Measurements from ENCODE around the gene TTC3.

The TTC3 gene

DNA sequence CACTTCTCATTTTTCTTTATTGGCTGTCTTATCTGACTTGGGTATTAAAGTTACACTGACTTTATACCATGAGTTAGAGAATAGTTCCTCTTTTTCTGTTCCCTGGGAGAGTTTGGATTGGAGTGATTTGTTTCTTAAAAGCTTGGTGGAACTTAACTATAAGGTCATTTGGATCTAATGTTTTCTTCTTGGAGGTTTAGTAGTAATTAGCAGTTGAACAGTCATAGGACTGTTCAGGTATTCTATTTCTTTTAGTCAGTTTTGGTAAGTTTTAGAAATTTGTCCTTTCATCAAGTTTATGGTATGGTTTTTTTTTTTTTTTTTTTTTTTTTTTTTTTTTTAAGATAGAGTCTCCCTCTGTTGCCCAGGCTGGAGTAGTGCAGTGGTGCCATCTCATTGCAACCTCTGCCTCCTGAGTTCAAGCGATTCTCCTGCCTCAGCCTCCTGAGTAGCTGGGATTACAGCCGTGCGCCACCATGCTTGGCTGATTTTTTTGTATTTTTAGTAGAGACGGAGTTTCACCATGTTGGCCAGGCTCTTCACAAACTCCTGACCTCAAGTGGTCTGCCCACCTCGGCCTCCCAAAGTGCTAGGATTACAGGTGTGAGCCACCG, 6.3 kb downstream of the TTC3 start (continued):
- TF ChIP-seq ZNF623 (tag by site-specific recombination; IDR thresholded peaks at IDR 0.05) = no peak
- TF ChIP-seq, protein P1, sequence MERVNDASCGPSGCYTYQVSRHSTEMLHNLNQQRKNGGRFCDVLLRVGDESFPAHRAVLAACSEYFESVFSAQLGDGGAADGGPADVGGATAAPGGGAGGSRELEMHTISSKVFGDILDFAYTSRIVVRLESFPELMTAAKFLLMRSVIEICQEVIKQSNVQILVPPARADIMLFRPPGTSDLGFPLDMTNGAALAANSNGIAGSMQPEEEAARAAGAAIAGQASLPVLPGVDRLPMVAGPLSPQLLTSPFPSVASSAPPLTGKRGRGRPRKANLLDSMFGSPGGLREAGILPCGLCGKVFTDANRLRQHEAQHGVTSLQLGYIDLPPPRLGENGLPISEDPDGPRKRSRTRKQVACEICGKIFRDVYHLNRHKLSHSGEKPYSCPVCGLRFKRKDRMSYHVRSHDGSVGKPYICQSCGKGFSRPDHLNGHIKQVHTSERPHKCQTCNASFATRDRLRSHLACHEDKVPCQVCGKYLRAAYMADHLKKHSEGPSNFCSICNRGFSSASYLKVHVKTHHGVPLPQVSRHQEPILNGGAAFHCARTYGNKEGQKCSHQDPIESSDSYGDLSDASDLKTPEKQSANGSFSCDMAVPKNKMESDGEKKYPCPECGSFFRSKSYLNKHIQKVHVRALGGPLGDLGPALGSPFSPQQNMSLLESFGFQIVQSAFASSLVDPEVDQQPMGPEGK (tag by site-specific recombination; IDR thresholded peaks at IDR 0.05) = no peak

DNA sequence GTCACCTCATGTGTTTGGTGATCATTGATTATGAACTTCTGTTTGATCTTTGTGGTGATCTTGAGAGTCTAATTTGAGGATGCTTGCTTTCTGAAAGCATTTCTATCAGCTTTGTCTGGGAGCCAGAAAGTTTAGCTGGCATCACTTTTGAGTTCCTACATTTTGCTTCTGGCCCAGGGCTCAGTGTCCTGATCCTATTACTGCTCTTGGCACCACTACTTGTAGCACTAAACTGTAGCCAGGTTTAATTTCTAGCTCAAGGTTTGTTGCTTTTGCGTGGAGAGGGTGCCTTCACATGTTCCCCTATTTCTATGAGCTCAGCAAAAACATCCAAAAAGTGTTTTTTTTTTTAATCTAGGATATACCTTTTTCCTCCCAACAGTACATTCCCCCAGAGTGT, 9.3 kb downstream of the TTC3 start:
- Histone ChIP-seq H3K9me3 (ENCODE audit: control insufficient read depth, insufficient read depth, low read depth, low read length) (no peaks in the 10 kb centered on the region; the same call in 1 of the 2 replicates), H3K4me1 (ENCODE audit: control insufficient read depth, insufficient read depth, low read length) (no peaks in the 10 kb centered on the region), H3K36me3 (ENCODE audit: control insufficient read depth in 2 of 2, insufficient read depth in 1 of 2, low read length in 2 of 2) (no peaks in the 10 kb centered on the region), H3K27ac (ENCODE audit: extremely low read depth, low read depth, low read length) (no peak overlapping the region), H3K4me3 (ENCODE audit: low read depth, low read length) (no peak overlapping the region)
- no peak for TF ChIP-seq FEZF1 (tag by site-specific recombination; IDR thresholded peaks at IDR 0.05)
- no peak for TF ChIP-seq ZSCAN16 (tag by site-specific recombination; IDR thresholded peaks at IDR 0.05)
- TF ChIP-seq, protein P2, sequence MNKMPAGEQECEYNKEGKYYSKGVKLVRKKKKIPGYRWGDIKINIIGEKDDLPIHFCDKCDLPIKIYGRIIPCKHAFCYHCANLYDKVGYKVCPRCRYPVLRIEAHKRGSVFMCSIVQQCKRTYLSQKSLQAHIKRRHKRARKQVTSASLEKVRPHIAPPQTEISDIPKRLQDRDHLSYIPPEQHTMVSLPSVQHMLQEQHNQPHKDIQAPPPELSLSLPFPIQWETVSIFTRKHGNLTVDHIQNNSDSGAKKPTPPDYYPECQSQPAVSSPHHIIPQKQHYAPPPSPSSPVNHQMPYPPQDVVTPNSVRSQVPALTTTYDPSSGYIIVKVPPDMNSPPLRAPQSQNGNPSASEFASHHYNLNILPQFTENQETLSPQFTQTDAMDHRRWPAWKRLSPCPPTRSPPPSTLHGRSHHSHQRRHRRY (tag by site-specific recombination; IDR thresholded peaks at IDR 0.05) = no peak
- no peak for TF ChIP-seq SP7 (tag by site-specific recombination; IDR thresholded peaks at IDR 0.05)
- TF ChIP-seq, protein P3, sequence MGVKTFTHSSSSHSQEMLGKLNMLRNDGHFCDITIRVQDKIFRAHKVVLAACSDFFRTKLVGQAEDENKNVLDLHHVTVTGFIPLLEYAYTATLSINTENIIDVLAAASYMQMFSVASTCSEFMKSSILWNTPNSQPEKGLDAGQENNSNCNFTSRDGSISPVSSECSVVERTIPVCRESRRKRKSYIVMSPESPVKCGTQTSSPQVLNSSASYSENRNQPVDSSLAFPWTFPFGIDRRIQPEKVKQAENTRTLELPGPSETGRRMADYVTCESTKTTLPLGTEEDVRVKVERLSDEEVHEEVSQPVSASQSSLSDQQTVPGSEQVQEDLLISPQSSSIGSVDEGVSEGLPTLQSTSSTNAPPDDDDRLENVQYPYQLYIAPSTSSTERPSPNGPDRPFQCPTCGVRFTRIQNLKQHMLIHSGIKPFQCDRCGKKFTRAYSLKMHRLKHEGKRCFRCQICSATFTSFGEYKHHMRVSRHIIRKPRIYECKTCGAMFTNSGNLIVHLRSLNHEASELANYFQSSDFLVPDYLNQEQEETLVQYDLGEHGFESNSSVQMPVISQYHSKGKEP (tag by site-specific recombination; IDR thresholded peaks at IDR 0.05) = no peak
- TF ChIP-seq ZNF660 (tag by site-specific recombination; IDR thresholded peaks at IDR 0.05) = no peak
- no peak for TF ChIP-seq ZNF341 (tag by site-specific recombination; IDR thresholded peaks at IDR 0.05; ENCODE audit: low read depth)
- TF ChIP-seq ZNF302 (tag by site-specific recombination; IDR thresholded peaks at IDR 0.05; ENCODE audit: low read depth) = no peak
- TF ChIP-seq ZNF132 (tag by site-specific recombination; IDR thresholded peaks at IDR 0.05; ENCODE audit: borderline replicate concordance) = no peak
- CTCF ChIA-PET = interaction anchor here (0.7 to 2.2 kb wide), 5 partner anchors 10 to 106 kb away, joined by 3 to 10 read pairs (median 4); no protein-coding TSS in a partner anchor
- POLR2A ChIA-PET = no interaction called here

DNA sequence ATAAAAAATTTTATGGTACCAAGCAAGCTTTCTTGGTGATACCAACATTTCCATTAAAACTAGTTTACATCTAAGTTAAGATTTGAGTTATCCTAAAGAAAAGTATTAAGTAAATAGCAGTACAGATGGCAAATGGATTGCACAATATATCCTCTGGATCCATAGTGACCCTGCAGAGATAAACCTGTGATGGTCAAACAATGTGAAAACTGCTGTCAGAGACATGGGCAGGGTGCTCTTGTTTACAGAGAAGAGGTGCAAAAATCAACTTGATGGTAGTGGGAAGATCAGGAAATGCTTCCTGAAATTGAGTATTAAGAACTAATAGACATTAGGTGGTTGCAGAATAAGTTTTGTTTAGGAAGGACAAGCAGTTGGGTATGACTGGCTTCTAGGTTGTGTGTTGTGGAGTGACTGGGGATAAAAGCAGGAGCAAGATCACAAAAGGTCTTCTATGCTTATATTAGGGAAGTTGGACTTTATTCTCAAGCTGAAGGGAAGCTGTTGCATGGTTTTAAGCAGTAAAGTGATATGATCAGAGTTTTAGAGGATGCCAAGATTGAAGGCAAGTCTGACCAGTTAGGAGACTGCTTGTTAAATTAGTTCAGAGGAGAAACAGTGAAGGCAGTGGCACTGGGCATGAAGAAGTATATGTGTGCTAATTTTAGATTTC, 9.9 kb downstream of the TTC3 start:
- TF ChIP-seq ZFHX2 (tag by site-specific recombination; conservative IDR thresholded peaks at IDR 0.05) = no peak
- TF ChIP-seq, protein P4, sequence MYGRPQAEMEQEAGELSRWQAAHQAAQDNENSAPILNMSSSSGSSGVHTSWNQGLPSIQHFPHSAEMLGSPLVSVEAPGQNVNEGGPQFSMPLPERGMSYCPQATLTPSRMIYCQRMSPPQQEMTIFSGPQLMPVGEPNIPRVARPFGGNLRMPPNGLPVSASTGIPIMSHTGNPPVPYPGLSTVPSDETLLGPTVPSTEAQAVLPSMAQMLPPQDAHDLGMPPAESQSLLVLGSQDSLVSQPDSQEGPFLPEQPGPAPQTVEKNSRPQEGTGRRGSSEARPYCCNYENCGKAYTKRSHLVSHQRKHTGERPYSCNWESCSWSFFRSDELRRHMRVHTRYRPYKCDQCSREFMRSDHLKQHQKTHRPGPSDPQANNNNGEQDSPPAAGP (tag by site-specific recombination; IDR thresholded peaks at IDR 0.05) = no peak
- TF ChIP-seq ZBTB48 (tag by site-specific recombination; IDR thresholded peaks at IDR 0.05) = no peak
- no peak for TF ChIP-seq FEZF1 (tag by site-specific recombination; IDR thresholded peaks at IDR 0.05)
- TF ChIP-seq ZNF24 (tag by site-specific recombination; IDR thresholded peaks at IDR 0.05) = no peak
- TF ChIP-seq, protein P5, sequence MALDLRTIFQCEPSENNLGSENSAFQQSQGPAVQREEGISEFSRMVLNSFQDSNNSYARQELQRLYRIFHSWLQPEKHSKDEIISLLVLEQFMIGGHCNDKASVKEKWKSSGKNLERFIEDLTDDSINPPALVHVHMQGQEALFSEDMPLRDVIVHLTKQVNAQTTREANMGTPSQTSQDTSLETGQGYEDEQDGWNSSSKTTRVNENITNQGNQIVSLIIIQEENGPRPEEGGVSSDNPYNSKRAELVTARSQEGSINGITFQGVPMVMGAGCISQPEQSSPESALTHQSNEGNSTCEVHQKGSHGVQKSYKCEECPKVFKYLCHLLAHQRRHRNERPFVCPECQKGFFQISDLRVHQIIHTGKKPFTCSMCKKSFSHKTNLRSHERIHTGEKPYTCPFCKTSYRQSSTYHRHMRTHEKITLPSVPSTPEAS (tag by site-specific recombination; IDR thresholded peaks at IDR 0.05) = no peak
- TF ChIP-seq, protein P6, sequence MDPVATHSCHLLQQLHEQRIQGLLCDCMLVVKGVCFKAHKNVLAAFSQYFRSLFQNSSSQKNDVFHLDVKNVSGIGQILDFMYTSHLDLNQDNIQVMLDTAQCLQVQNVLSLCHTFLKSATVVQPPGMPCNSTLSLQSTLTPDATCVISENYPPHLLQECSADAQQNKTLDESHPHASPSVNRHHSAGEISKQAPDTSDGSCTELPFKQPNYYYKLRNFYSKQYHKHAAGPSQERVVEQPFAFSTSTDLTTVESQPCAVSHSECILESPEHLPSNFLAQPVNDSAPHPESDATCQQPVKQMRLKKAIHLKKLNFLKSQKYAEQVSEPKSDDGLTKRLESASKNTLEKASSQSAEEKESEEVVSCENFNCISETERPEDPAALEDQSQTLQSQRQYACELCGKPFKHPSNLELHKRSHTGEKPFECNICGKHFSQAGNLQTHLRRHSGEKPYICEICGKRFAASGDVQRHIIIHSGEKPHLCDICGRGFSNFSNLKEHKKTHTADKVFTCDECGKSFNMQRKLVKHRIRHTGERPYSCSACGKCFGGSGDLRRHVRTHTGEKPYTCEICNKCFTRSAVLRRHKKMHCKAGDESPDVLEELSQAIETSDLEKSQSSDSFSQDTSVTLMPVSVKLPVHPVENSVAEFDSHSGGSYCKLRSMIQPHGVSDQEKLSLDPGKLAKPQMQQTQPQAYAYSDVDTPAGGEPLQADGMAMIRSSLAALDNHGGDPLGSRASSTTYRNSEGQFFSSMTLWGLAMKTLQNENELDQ (tag by site-specific recombination; IDR thresholded peaks at IDR 0.05; ENCODE audit: low read depth) = no peak
- ChIA-PET POLR2A (interaction anchor here (0.6 kb wide), 1 partner anchor 126 kb away, joined by 5 read pairs; no protein-coding TSS in a partner anchor), CTCF (interaction anchor here (0.6 to 2.2 kb wide), 6 partner anchors 11 to 1970 kb away, joined by 3 to 10 read pairs (median 4); no protein-coding TSS in a partner anchor)
- H3K4me3 ChIP-seq (ENCODE audit: low read depth, low read length) = no peak overlapping the region
- no peaks in the 10 kb centered on the region; the same call in 1 of the 2 replicates for H3K9me3 ChIP-seq (ENCODE audit: control insufficient read depth, insufficient read depth, low read depth, low read length)
- no peaks in the 10 kb centered on the region; a peak in 1 of 3 replicates for H3K36me3 ChIP-seq (ENCODE audit: control insufficient read depth in 2 of 2, insufficient read depth in 1 of 2, low read length in 2 of 2)
- H3K4me1 ChIP-seq (ENCODE audit: control insufficient read depth, insufficient read depth, low read length) = no peaks in the 10 kb centered on the region
- H3K27ac ChIP-seq (ENCODE audit: extremely low read depth, low read depth, low read length) = no peak overlapping the region
